ENCODE results near the gene SHISA6. TPM values are rescaled to one million over a fixed set of nuclear protein-coding genes. Genes with fewer than 3 reads are reported as not detected.

The SHISA6 gene
- total RNA-seq, 1 donor from 2014 or later, result not detected

GRCh38 chr17:11326492-11326891 is 85.5 kb downstream of the SHISA6 start:
- no peak for DNase-seq (ENCODE audit: extremely low spot score, unreplicated experiment)
- no peaks in the 10 kb centered on the region for H3K36me3 Mint-ChIP-seq (ENCODE audit: unreplicated experiment)
- H3K27me3 Mint-ChIP-seq (ENCODE audit: unreplicated experiment), result no peaks in the 10 kb centered on the region
- H3K9me3 Mint-ChIP-seq (ENCODE audit: unreplicated experiment), result no peaks in the 10 kb centered on the region
- peaks cover 21% of the 10 kb centered on the region for H3K4me1 Mint-ChIP-seq (ENCODE audit: unreplicated experiment)
- H3K27ac Mint-ChIP-seq (ENCODE audit: unreplicated experiment), result no peak overlapping the region
- no peak overlapping the region for H3K4me3 Mint-ChIP-seq (ENCODE audit: unreplicated experiment)
- no peak for TF ChIP-seq CTCF (IDR thresholded peaks at IDR 0.05)

GRCh38 chr17:11328770-11329169 is 87.8 kb downstream of the SHISA6 start:
- DNase-seq (ENCODE audit: extremely low spot score, unreplicated experiment), result no peak
- H3K4me1 Mint-ChIP-seq (ENCODE audit: unreplicated experiment), result peaks cover 32% of the 10 kb centered on the region
- H3K4me3 Mint-ChIP-seq (ENCODE audit: unreplicated experiment), result no peak overlapping the region
- no peaks in the 10 kb centered on the region for H3K27me3 Mint-ChIP-seq (ENCODE audit: unreplicated experiment)
- no peak for TF ChIP-seq CTCF (IDR thresholded peaks at IDR 0.05)
- no peaks in the 10 kb centered on the region for H3K9me3 Mint-ChIP-seq (ENCODE audit: unreplicated experiment)
- H3K36me3 Mint-ChIP-seq (ENCODE audit: unreplicated experiment), result no peaks in the 10 kb centered on the region
- H3K27ac Mint-ChIP-seq (ENCODE audit: unreplicated experiment), result no peak overlapping the region

- no peak for TF ChIP-seq CTCF (IDR thresholded peaks at IDR 0.05)
- no peaks in the 10 kb centered on the region for H3K36me3 Mint-ChIP-seq (ENCODE audit: unreplicated experiment)
- DNase-seq (ENCODE audit: extremely low spot score, unreplicated experiment), result no peak
- H3K4me1 Mint-ChIP-seq (ENCODE audit: unreplicated experiment), result peaks cover 32% of the 10 kb centered on the region
- peak overlapping the region; percentile 76 for H3K27ac Mint-ChIP-seq (ENCODE audit: unreplicated experiment)
- H3K4me3 Mint-ChIP-seq (ENCODE audit: unreplicated experiment), result no peak overlapping the region
- H3K27me3 Mint-ChIP-seq (ENCODE audit: unreplicated experiment), result no peaks in the 10 kb centered on the region
- H3K9me3 Mint-ChIP-seq (ENCODE audit: unreplicated experiment), result no peaks in the 10 kb centered on the region
Measured at GRCh38 chr17:11330006-11330405, 89.0 kb downstream of the SHISA6 start.

GRCh38 chr17:11330826-11331225 is 89.8 kb downstream of the SHISA6 start:
- Mint-ChIP-seq H3K27me3 (ENCODE audit: unreplicated experiment) (no peaks in the 10 kb centered on the region), H3K9me3 (ENCODE audit: unreplicated experiment) (no peaks in the 10 kb centered on the region), H3K27ac (ENCODE audit: unreplicated experiment) (peak overlapping the region; percentile 76), H3K4me1 (ENCODE audit: unreplicated experiment) (peaks cover 32% of the 10 kb centered on the region), H3K36me3 (ENCODE audit: unreplicated experiment) (no peaks in the 10 kb centered on the region), H3K4me3 (ENCODE audit: unreplicated experiment) (peak overlapping the region; percentile 15)
- DNase-seq (ENCODE audit: extremely low spot score, unreplicated experiment), result peak; percentile 89
- no peak for TF ChIP-seq CTCF (IDR thresholded peaks at IDR 0.05)

GRCh38 chr17:11331547-11332513 is 90.8 kb downstream of the SHISA6 start:
- no peak for TF ChIP-seq CTCF (IDR thresholded peaks at IDR 0.05)
- Mint-ChIP-seq H3K4me3 (ENCODE audit: unreplicated experiment) (no peak overlapping the region), H3K4me1 (ENCODE audit: unreplicated experiment) (peaks cover 32% of the 10 kb centered on the region), H3K27me3 (ENCODE audit: unreplicated experiment) (no peaks in the 10 kb centered on the region), H3K27ac (ENCODE audit: unreplicated experiment) (peak overlapping the region; percentile 62), H3K36me3 (ENCODE audit: unreplicated experiment) (no peaks in the 10 kb centered on the region), H3K9me3 (ENCODE audit: unreplicated experiment) (no peaks in the 10 kb centered on the region)
- peak; percentile 34 for DNase-seq (ENCODE audit: extremely low spot score, unreplicated experiment)

Measured in osteocyte (in vitro differentiated cells).